ENCODE results near the gene SERINC2. TPM values are rescaled to one million over a fixed set of nuclear protein-coding genes. Genes with fewer than 3 reads are reported as not detected.

The SERINC2 gene
- total and polyA plus RNA-seq, 2 of the 8 experiments (the other 6 are each of a cell fraction or from before 2014, with no cell fraction given), result 31.4 to 60.0 TPM

DNA sequence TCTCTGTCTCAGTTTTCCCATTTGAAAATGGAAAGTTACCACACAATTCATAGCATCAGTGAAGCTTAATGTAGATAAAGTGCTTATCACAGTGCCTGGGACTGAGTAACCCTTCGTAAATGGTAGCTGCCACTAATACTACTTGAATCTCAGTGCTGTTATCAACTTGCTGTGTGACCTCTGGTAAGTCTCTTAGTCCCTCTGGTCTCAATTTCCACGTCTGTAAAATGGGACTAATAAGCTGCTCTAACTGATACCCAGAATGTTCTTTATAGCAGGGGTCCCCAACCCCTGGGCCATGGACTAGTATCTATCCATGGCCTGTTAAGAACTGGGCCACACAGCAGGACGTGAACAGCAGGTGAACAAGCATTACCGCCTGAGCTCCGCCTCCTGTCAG, 7.7 kb downstream of the SERINC2 start:
- no peak overlapping the region for H2BK120ac ChIP-seq (replicated peaks; ENCODE audit: low read depth, low read length)
- no peak overlapping the region for H2BK5ac ChIP-seq (ENCODE audit: low read depth, low read length)
- H3K9ac ChIP-seq (replicated peaks in 1 of 4; ENCODE audit: extremely low read depth in 1 of 4, low read depth in 3 of 4, low read length in 3 of 4), result no peak overlapping the region
- H3K23me2 ChIP-seq (ENCODE audit: low read depth, low read length), result no peaks in the 10 kb centered on the region; the same call in 1 of the 2 replicates
- H3K79me1 ChIP-seq (ENCODE audit: low read depth, low read length), result no peaks in the 10 kb centered on the region
- ChIA-PET CTCF (ENCODE audit: partially characterized antibody) (interaction anchor here (0.9 to 19.2 kb wide), 25 partner anchors 9 to 239 kb away, joined by 3 to 415 read pairs (median 6); partner anchors contain the start of genes FABP3, SERINC2, SNRNP40 and ZCCHC17), POLR2A (ENCODE audit: partially characterized antibody) (interaction anchor here (0.6 to 1.6 kb wide), 5 partner anchors 15 to 128 kb away, joined by 3 to 6 read pairs (median 4); no protein-coding TSS in a partner anchor)
- H3K4ac ChIP-seq (replicated peaks; ENCODE audit: insufficient read length, low read depth, low read length), result no peak overlapping the region
- WGBS, 2 experiments (ENCODE audit: extremely low coverage in 1 of 2, insufficient coverage in 1 of 2, insufficient read length in 1 of 2, insufficient replicate concordance in 2 of 2, low coverage in 1 of 2, low lambda C conversion rate in 2 of 2, missing lambda C conversion rate in 1 of 2), result 74% methylated on average over 5 of the region's 5 CpGs; no CpG with 5 or more reads in 1 of the 2 experiments
- no peak overlapping the region for H3K4me3 ChIP-seq (ENCODE audit: extremely low read depth in 1 of 4, insufficient read depth in 2 of 4, low read depth in 3 of 4, low read length in 4 of 4)
- H3K9me3 ChIP-seq (ENCODE audit: insufficient read depth in 2 of 2, low read depth in 1 of 2, low read length in 1 of 2), result no peaks in the 10 kb centered on the region
- H4K8ac ChIP-seq (ENCODE audit: extremely low read depth, insufficient read depth, low read length), result no peak overlapping the region
- no peak overlapping the region for H3K14ac ChIP-seq (ENCODE audit: insufficient read length)
- H3K4me2 ChIP-seq (ENCODE audit: insufficient read depth in 1 of 2, low read depth in 2 of 2, low read length in 2 of 2), result no peak overlapping the region
- H3K56ac ChIP-seq (replicated peaks; ENCODE audit: insufficient read length, low read depth, low read length), result no peak overlapping the region
- TF ChIP-seq MAFK (IDR thresholded peaks at IDR 0.05; ENCODE audit: low read depth, low read length) (no peak), YY1 (IDR thresholded peaks at IDR 0.05; ENCODE audit: low read depth, low read length) (no peak), RFX5 (IDR thresholded peaks at IDR 0.05; ENCODE audit: borderline replicate concordance, low read depth, low read length) (no peak), ASH2L (IDR thresholded peaks at IDR 0.05; ENCODE audit: low read length) (no peak), BRCA1 (IDR thresholded peaks at IDR 0.05; ENCODE audit: low read depth, low read length) (no peak), RNF2 (IDR thresholded peaks at IDR 0.05; ENCODE audit: borderline replicate concordance, low read depth, low read length, missing control alignments, poor library complexity, severe bottlenecking) (no peak), SUZ12 (IDR thresholded peaks at IDR 0.05; ENCODE audit: low read length) (no peak)
- H2BK15ac ChIP-seq (ENCODE audit: low read length), result no peak overlapping the region
- H2BK12ac ChIP-seq (ENCODE audit: low read depth, low read length), result no peak overlapping the region
- no peak overlapping the region for H2AFZ ChIP-seq (ENCODE audit: low read length)
- H3K36me3 ChIP-seq (ENCODE audit: control insufficient read depth in 2 of 4, insufficient read depth in 4 of 4, low read length in 3 of 4), result 0 out of 8 replicates have a peak, but pooled peaks cover 0 to 2% (median 0%) of the 10 kb centered on the region in 4 experiments
- no peak overlapping the region for H2BK20ac ChIP-seq (ENCODE audit: low read length)
- H3K79me2 ChIP-seq (ENCODE audit: control insufficient read depth in 1 of 2, insufficient read depth in 2 of 2, low read length in 2 of 2), result peaks cover 0 to 2% of the 10 kb centered on the region in 2 experiments; a peak in 1 of 4 replicates
- no peaks in the 10 kb centered on the region for H3K27me3 ChIP-seq (replicated peaks in 1 of 4; ENCODE audit: control insufficient read depth in 3 of 4, extremely low read depth in 1 of 4, insufficient read depth in 3 of 4, low read length in 3 of 4)
- no peak overlapping the region for H3K27ac ChIP-seq (ENCODE audit: low read depth, low read length)
- H3K18ac ChIP-seq (ENCODE audit: extremely low read depth, low read length), result no peak overlapping the region
- DNase-seq (ENCODE audit: low read depth in 1 of 2, low spot score in 2 of 2) (no peak), FAIRE-seq (no peak)
- peaks cover 2 to 12% (median 3%) of the 10 kb centered on the region in 4 experiments; a peak in 4 of 7 replicates for H3K4me1 ChIP-seq (replicated peaks in 1 of 4; ENCODE audit: control insufficient read depth in 3 of 4, insufficient read depth in 4 of 4, low read length in 3 of 4)
- no peak overlapping the region for H3K23ac ChIP-seq (ENCODE audit: insufficient read length)
- peaks cover 5 to 6% of the 10 kb centered on the region in 2 experiments for H4K20me1 ChIP-seq (replicated peaks in 1 of 2; ENCODE audit: control insufficient read depth in 1 of 2, insufficient read depth in 2 of 2, low read length in 2 of 2)
- no peak overlapping the region for H2AK5ac ChIP-seq (ENCODE audit: low read depth, low read length)
- H4K91ac ChIP-seq (replicated peaks; ENCODE audit: insufficient read length, low read length), result no peak overlapping the region
- H4K5ac ChIP-seq (ENCODE audit: insufficient read length, low read depth, low read length), result no peak overlapping the region
